HG03066 (cell line): Measurements from ENCODE around the gene DNAJC12.
"Not testable (repeated sequence)": the region's sequence is repeated elsewhere in the genome, so short reads cannot be mapped to it uniquely, and the experiment has no call there.

Experiments
- ATAC-seq: cut with Tn5 transposase; IDR thresholded peaks from one replicate; pipeline ENCODE4 v1.9.1; 2021; ENCODE audit warnings: low read depth; ENCODE audit not compliant: unreplicated experiment

DNAJC12 gene

GRCh38 chr10:67770537-67770936 is 67.5 kb downstream of the DNAJC12 start:
- ATAC-seq: peak; percentile 65

- ATAC-seq: no peak
These were observed 70.7 kb downstream of the DNAJC12 start for GRCh38 chr10:67767244-67767643.

GRCh38 chr10:67764012-67764822 is 73.8 kb downstream of the DNAJC12 start:
- ATAC-seq: peak; percentile 82

- ATAC-seq: peak; percentile 24
These were observed 74.4 kb downstream of the DNAJC12 start for GRCh38 chr10:67763499-67764011.

- ATAC-seq: not testable (repeated sequence)
These were observed 75.4 kb downstream of the DNAJC12 start for GRCh38 chr10:67762567-67762966.

- no peak for ATAC-seq
These were observed 77.7 kb downstream of the DNAJC12 start for GRCh38 chr10:67760272-67760671.
